GM18499 (cell line): ENCODE results near the gene CDC123.
"Not testable (repeated sequence)": the region's sequence is repeated elsewhere in the genome, so short reads cannot be mapped to it uniquely, and the experiment has no call there.

Source experiments
- ATAC-seq: cut with Tn5 transposase; IDR thresholded peaks from one replicate; pipeline ENCODE4 v1.9.1; 2021; ENCODE audit warnings: moderate number of reproducible peaks; ENCODE audit not compliant: insufficient read depth, unreplicated experiment

The CDC123 gene

DNA sequence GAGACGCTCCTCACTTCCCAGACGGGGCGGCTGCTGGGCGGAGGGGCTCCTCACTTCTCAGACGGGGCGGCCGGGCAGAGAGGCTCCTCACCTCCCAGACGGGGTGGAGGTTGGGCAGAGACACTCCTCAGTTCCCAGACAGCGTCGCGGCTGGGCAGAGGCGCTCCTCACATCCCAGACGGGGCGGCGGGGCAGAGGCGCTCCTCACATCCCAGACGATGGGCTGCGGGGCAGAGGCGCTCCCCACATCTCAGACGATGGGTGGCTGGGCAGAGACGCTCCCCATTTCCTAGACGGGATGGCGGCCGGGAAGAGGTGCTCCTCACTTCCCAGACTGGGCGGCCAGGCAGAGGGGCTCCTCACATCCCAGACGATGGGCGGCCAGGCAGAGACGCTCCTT lies 30.4 kb downstream of the CDC123 start:
- ATAC-seq = not testable (repeated sequence)

DNA sequence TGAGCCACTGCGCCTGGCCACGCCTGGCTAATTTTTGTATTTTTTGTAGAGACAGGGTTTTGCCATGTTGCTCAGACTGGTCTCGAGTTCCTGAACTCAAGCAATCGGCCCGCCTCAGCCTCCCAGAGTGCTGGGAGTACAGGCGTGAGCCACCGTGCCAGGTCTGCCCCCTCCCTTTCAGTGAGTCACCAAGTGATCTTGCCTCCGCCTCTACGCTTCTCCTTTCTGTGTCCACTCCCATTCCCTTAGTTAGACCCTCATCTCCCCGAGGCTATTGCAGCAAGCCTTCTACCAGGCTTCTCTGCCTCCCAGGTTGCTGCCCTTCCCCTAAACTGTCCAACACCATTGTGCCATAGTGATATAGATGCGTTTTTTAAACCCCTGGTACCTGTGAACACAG lies 32.9 kb downstream of the CDC123 start:
- no peak for ATAC-seq

DNA sequence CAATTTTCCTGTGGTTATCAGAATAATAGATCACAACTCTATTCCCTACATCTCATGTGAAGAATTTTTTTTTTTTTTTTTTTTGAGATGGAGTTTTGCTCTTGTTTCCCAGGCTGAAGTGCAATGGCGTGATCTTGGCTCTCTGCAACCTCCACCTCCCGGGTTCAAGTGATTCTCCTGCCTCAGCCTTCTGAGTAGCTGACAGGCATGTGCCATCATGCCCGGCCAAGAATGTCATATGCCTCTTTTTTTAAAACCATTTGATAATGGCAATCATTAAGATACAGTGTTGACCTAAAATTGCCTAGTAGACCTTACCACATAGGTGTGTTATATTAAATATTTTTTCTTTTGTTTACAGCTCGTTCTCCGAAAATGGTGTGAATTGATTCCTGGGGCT lies 38.7 kb downstream of the CDC123 start:
- ATAC-seq = not testable (repeated sequence)

DNA sequence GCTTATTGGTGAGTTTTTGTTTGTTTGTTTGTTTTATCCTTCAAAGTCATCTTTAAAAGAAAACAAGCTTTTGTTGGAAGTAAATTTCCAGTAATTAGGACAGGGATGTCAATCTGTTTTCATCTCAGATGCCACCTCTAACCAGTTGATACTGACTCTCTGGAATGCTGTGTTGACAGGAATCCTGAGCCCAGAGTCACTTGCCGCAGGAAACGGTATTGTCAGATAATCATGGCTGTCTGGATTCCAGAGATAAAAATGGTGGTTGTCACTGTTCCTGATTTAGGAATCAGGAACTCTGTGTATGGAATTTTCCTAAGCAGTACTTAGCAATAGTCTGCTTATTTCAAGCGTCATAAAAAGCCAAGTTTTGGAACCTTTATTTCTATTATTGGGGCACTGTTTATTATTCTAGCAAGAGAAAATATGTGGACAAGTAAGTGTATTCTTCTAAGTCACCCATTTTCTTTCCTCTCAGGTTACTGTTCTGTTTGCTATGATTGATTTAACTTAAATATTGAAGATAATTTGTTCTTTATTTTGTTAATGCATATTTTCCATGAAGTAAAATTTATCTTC lies 39.2 kb downstream of the CDC123 start:
- ATAC-seq = no peak

DNA sequence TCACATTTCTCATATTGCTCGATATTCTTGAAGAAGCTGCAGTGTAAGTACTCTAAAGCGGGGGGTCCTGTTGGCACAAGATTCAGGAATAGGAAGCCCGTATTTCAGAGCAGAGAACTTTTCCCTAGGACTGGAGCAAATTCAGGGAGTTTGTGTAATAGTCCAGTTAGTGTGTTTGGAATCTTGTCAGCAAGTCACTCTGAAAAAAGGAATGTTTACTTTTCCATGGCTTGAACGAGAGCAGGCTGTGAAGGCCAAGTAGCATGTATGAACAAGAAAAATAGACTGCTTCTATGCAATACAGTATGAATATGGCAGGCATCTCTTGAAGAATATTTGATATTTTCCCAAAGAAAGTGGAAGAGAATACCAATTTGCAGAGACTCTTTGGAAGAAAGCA lies 39.8 kb downstream of the CDC123 start:
- ATAC-seq = no peak

DNA sequence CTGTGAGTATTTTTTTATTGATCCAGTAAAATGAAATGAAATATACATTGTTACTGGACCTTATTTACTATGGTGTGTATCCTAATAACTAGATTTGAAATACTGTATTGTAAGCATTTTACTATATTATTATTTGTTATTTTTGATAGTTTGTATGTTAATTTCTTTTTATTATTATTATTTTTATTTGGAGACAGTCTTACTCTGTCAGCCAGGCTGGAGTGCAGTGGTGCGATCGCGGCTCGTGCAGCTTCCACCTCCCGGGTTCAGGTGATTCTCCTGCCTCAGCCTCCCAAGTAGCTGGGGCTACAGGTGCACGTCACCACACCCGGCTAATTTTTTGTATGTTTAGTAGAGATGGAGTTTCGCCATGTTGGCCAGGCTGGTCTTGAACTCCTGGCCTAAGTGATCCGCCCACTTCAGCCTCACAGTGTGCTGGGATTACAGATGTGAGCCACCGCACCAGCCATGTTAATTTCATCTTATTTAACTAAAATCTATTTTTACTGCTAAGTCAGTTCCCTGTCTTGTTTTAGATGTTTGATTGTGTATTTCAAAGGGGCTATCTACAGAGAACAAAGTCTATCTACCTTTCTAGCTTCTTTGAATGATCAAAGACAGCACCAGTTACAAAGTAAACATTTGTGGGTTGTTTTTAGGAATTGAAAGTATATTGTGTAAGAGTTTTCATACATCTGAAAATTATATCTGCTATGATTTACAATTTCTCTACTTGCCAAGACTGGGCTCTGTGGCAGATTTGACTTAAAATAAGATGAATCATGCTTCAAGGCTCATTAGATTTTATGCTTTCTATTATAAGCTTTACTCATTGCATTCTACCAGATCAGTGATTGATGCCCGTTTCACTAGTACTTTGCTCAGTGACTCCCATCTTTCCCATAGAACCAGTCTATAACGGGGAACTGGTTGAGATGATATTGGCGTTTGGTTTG lies 41.6 kb downstream of the CDC123 start:
- ATAC-seq = no peak

DNA sequence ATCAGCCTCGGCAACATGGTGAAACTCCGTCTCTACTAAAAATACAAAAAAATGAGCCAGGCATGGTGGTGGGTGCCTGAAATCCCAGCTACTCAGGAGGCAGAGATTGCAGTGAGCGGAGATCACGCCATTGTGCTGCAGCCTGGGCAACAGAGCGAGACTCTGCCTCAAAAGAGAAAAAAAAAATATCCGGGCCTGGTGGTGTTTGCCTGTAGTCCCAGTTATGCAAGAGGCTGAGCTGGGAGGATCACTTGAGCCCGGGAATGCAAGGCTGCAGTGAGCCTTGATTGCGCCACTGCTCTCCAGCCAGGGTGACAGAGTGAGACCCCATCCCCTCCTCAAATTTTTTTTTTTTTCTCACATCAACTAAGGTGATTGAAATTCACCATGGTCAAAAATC lies 42.8 kb downstream of the CDC123 start:
- no peak for ATAC-seq

DNA sequence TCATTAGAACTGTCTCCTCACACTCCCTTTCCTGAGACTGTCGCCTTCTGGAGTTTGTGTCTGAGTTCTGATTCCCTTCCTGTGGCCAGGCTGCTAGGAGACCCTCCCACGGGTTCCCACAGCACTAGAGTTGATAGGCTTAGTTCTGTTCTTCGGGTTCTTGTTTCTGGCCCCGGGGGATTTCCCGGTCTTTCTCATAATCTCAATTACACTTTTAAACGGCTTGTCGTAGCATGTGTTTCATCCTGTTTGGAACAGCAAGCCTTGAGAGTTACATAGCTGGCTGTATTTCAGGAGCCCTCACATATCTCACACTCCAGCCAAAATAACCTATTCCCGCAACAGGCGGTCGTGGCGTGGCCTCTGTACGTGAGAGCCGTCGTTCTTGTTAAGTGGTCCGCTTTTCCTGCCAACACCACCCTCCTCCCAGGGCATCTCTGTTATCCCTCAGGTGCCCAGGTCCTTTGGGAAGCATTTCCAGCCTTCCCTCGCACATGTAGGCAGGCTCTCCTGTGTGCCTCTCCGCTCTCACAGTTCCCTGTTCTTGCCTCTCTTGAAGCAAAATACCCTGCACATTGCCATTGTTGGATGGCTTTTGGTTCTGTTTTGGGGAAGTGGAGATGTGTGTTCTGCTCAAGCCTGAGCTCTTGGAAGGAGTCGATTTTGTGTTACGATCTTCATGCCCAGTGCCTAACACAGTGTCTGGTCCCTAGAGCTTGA lies 46.0 kb downstream of the CDC123 start:
- no peak for ATAC-seq

DNA sequence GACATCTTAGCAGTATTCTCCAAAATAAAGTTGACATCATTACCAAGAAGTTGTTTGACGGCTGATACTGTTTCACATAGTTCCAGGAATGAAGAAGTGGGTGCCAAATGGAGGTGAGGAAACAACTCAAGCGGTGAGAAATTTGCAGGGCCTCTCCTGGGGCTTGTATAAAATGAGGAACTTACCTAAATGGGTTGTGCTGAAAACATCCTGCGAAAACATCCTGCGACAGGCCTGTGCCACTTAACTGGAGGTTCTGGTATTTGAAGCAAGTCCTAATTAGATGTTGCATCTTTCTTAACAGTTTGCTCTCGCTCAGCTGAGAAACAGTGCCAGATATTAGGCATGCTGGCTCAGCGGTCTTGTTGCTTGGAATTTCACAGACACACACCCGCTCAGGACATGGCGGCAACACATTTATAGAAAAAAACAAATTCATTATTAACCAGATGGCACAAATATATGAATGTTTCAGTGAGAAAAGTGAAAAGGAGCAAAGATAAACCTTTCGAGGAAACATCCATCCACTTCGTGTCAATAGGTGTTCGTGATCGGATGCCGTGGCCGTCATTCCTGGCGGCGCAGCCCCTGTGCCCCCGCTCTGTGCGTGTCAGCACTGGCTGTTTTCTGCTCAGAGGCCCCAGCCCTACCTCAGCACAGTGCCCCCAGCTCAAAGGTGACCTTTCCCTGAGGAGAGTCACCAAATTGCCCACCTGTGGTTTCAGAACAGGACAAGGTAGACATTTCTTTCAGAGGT lies 48.1 kb downstream of the CDC123 start:
- no peak for ATAC-seq

DNA sequence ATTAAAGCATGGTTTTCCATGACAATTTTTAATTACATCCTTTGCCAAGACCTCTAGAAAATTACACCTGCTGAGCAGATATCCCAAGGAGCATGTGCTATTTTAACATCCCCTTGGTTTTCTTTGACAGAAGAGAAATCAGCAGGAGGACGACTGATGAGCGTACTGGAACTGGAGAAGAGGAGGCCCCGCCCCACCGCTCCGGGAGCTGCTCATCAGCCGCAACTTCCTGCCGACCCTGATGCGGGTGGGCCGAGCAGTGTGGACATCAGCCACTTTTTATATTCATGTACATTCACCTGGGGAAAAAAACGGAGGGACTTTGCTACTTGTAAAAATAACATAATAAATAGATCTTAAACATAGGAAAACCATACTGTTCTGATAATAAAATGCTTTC lies 54.2 kb downstream of the CDC123 start:
- ATAC-seq = no peak

DNA sequence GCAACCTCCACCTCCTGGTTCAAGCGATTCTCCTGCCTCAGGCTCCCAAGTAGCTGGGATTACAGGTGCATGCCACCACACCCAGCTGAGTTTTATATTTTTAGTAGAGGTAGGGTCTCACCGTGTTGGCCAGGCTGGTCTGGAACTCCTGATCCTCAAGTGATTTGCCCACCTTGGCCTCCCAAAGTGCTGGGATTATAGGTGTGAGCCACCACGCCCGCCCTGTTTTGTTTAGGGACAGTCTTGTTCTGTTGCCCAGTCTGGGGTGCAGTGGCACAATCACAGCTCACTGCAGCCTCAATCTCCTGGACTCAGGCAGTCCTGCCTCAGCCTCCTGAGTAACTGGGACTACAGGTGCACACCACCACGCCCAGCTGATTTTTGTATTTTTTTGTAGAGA lies 54.7 kb downstream of the CDC123 start:
- not testable (repeated sequence) for ATAC-seq

DNA sequence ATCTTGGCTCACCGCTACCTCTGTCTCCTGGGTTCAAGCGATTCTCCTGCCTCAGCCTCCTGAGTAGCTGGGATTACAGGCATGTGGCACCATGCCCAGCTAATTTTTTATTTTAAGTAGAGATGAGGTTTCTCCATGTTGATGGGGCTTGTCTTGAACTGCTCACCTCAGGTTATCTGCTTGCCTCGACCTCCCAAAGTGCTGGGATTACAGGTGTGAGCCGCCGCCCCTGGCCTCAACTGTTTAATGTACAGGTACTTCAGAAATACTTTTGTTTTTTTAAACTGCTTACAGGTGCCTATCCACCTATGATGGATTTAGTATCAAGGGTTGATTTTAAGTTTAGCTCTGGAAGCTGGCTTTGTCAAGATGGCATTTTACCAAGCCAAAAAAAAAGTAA lies 55.6 kb downstream of the CDC123 start:
- no peak for ATAC-seq

DNA sequence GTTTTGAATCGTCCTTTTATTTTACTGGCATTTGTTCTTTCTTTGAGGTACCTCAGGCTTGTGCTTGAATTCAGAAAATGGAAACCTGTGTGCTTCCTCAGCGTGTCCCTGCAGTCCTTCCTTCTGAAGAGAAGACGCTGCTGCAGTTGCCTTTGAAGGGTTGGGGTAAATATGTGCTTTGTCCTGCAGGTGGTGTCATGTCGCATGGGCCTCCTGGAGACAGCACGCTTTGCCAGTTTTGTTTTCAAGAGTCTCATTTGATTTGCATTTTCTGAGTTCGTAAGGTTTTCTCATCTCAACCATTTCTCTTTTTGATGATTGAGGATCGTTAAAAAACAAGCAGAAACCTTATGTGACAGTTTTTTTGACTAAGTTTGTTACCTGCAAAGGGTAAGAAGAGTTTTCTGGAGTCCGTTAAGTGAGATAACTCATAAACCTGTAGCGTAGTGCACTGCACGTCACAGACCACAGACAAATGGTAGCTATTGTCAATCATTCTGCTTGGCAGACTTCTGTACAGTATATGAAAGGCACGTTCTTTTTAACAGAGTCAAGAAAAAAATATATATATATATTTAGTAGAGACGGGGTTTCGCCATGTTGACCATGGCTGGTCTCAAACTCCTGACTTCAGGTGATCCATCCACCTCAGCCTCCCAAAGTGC lies 57.0 kb downstream of the CDC123 start:
- no peak for ATAC-seq

DNA sequence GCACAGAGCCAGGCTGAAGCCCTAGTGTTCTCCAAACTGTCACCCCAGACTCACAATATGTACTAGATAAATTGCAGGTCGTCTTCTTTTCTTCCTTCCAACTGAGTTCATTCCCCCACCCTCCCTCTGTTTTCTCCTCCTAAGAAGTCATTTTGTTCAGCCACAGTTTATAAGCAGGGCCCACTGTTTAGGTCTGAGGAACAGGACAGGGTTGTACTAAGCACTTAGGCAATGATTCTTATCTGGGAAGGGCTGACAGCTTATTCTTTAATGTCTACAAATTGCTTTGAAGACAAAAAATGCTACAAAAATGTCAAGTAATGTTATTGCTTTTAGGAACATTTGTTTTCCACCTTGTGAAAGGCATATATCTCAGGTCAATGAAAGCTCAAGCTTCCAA lies 59.1 kb downstream of the CDC123 start:
- no peak for ATAC-seq

DNA sequence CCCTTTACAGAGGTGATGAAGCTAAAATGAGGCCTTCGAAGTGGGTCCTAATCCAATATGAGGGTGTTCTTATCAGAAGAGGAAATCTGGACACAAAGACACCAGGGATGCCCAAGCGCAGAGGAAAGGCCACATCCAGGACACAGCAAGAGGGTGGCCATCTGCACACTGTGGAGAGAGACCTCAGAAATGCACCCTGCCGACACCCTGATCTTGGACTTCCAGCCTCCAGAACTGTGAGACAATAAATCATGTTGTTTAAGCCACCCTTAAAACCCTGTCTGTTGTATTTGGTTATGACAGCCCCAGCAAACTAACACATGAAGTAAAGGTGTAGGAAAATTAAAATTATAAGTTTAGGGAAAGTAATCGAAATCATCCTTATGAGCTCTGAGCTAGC lies 64.0 kb downstream of the CDC123 start:
- no peak for ATAC-seq

DNA sequence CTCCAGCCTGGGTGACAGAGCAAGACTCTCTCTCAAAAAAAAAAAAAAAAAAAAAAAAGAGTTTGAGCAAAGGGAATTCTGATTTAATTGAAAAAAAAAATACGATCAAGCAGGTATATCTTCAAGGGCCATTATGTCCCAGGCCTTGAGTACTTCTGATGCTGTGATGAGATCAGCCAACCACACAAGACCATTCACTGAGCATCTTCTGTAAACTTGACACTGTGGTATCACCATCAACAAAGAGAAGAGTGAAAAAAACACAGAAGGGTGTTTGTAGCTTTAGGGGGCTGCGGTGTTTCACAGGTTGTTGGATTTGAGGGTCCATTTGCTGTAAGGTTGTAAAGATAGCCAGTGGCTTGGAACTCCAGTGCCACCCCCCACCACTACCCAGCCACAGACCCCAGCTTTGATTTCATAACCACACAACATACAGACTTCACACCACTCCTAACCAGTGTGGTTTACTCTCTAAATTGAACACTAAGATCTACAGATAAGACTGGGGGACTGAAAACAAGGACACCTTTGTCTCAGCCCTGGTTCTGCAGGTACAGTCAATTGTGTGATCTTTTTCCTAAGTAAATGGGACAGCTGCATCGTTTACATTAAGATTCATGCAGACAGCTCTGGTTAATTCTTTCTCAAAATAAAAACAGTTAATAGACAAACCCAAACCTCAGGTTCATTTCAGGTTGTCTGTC lies 66.4 kb downstream of the CDC123 start:
- no peak for ATAC-seq

DNA sequence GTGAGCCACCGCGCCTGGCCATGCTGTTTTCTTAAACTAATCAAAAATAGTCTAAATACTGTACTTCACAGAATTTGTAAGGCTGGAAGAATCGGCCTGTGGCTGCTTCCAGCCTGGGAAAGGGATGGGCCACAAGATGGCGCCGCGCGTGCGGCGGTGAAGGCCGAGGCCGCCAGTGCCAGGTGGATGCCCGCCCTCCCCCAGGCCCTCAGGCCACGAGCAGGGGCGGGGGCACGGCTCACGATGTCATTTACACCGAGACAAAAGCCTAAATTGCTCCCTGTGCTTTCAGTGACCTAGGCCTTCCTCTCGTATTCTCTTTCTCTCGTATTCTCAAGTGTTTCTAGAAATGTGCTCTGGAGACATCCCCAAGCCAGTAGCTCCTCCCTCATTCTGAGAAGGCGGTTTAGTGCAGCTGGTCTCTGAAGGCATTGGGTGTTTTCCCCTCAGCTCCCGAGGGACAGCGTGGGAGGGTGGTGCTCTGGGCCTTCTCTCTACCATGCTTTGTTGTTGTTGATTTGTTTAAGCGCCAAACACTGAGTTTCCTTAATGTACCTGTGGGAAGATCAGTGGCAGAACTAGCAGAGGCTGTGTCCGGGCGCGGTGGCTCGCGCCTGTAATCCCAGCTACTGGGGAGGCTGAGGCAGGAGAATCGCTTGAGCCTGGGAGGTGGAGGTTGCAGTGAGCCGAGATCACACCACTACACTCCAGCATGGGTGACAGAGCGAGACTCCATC lies 68.4 kb downstream of the CDC123 start:
- ATAC-seq = peak; percentile 79

DNA sequence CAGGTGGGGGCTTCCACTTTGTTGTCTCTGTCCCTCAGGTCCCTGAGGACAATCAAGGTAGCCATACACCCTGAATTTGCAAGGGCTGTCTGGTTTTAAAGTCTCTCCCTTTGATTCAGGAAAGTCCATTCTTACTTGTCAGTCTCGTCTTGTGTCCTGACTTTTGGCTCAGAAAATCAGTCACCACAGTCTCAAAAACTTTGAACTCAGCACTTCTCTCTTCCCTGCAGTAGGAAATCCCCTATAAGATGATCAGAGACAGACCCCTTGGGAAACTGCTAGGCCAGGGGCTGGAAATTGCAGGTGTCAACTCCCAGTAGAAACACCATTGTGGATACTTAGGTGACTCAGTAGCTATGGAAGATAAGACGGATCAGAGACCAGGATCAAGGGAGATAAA lies 73.1 kb downstream of the CDC123 start:
- ATAC-seq = no peak

DNA sequence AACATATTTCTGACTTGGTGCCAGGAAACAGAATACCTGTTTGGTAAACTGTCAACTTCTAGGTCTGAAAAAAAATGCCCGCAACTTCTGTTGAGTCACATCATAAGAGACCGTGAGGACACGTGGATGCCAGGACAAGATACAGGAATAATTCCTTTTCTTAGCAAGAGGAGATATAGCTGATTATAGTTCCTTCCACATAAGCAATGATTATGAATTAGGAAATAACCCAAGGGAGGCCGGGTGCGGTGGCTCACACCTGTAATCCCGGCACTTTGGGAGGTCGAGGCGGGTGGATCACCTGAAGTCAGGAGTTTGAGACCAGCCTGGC lies 75.2 kb downstream of the CDC123 start:
- no peak for ATAC-seq
